ENCODE measurements around the gene WNK1.

WNK1 gene

GRCh38 chr12:958588-959123, 206.3 kb downstream of the WNK1 start:
- no peaks in the 10 kb centered on the region for H3K36me3 Mint-ChIP-seq (ENCODE audit: low read depth)
- no peaks in the 10 kb centered on the region for H3K4me1 Mint-ChIP-seq
- H3K27me3 Mint-ChIP-seq (ENCODE audit: low read depth): no peaks in the 10 kb centered on the region
- no peak overlapping the region for H3K4me3 Mint-ChIP-seq
- no peaks in the 10 kb centered on the region for H3K9me3 Mint-ChIP-seq
- no peak for TF ChIP-seq CTCF (IDR thresholded peaks at IDR 0.05; ENCODE audit: unreplicated experiment in 3 of 3)
- no peak overlapping the region for H3K27ac Mint-ChIP-seq
